HEK293 (cell line): ENCODE results near the gene ZNF578.

Experiments used
- CTCF ChIA-PET: fragments of 350-600 bp; formaldehyde crosslinking; extraction: SDS; loops from one replicate; lab custom pipeline; 2021; ENCODE audit warnings: antibody characterized with exemption; lab: Yijun Ruan, JAX
- POLR2A ChIA-PET: fragments of 300-600 bp; formaldehyde crosslinking; extraction: SDS; loops from one replicate; lab custom pipeline; 2020; ENCODE audit warnings: antibody characterized with exemption, inconsistent platforms; lab: Yijun Ruan, JAX
- H3K27ac ChIP-seq: fragments of 200-500 bp; sonication (Bioruptor generic); 2 replicates; pipeline ENCODE4 v1.5.1; 2014; ENCODE audit warnings: low read depth, low read length, control low read depth, inconsistent platforms; ENCODE audit errors: extremely low read depth
- H3K36me3 ChIP-seq, 2 experiments: fragments of 200-500 bp in 1 of 2; sonication (Bioruptor generic) in 1 of 2; 1 replicate in 1 of 2; 2 replicates in 1 of 2; pipeline ENCODE4 v1.5.1; 2014 to 2017; ENCODE audit warnings: inconsistent platforms in 2 of 2, low read length in 2 of 2; ENCODE audit not compliant: control insufficient read depth in 2 of 2, insufficient read depth in 1 of 2
- H3K4me1 ChIP-seq: fragments of 200-500 bp; sonication (Bioruptor generic); 2 replicates; pipeline ENCODE4 v1.5.1; 2014; ENCODE audit warnings: mild to moderate bottlenecking, low read length, inconsistent platforms; ENCODE audit not compliant: control insufficient read depth, insufficient read depth
- H3K4me3 ChIP-seq: 2 replicates; pipeline ENCODE4 v1.5.1; 2011; ENCODE audit warnings: low read depth, mild to moderate bottlenecking, control low read depth, low read length, moderate library complexity
- H3K9me3 ChIP-seq: fragments of 200-500 bp; sonication (Bioruptor generic); 2 replicates; pipeline ENCODE4 v1.5.1; 2014; ENCODE audit warnings: low read depth, low read length, inconsistent platforms; ENCODE audit not compliant: control insufficient read depth, insufficient read depth
- AEBP2 ChIP-seq: fragments of 450-650 bp; formaldehyde crosslinking; IDR thresholded peaks from 2 replicates; pipeline ENCODE4 v1.5.1; 2016; ENCODE audit warnings: missing biosample characterization, missing genetic modification characterization, borderline replicate concordance
- GFI1B ChIP-seq: fragments of 450-650 bp; formaldehyde crosslinking; IDR thresholded peaks from 2 replicates; pipeline ENCODE4 v1.5.1; 2016; ENCODE audit warnings: missing biosample characterization, missing genetic modification characterization
- PBX3 ChIP-seq: sonication (generic); formaldehyde crosslinking; IDR thresholded peaks from 2 replicates; pipeline ENCODE4 v1.8.1; 2022; ENCODE audit warnings: mild to moderate bottlenecking, moderate library complexity, missing genetic modification reagents
- PRDM2 ChIP-seq: fragments of 450-650 bp; formaldehyde crosslinking; IDR thresholded peaks from 2 replicates; pipeline ENCODE4 v1.5.1; 2016; ENCODE audit warnings: missing biosample characterization, missing genetic modification characterization, borderline replicate concordance
- REPIN1 ChIP-seq: fragments of 450-650 bp; formaldehyde crosslinking; IDR thresholded peaks from 2 replicates; pipeline ENCODE4 v1.5.1; 2017; ENCODE audit warnings: missing biosample characterization, missing genetic modification characterization, low read depth
- SCRT1 ChIP-seq: fragments of 450-650 bp; formaldehyde crosslinking; IDR thresholded peaks from 2 replicates; pipeline ENCODE4 v1.5.1; 2016; ENCODE audit warnings: missing biosample characterization, missing genetic modification characterization, borderline replicate concordance
- TCF7L2 ChIP-seq: IDR thresholded peaks from 2 replicates; pipeline ENCODE4 v1.6.1; 2011; ENCODE audit warnings: low read depth, mild to moderate bottlenecking, inconsistent platforms, low read length, moderate library complexity, borderline replicate concordance
- ZBTB20 ChIP-seq: fragments of 450-650 bp; formaldehyde crosslinking; IDR thresholded peaks from 2 replicates; pipeline ENCODE4 v1.5.1; 2016; ENCODE audit warnings: missing biosample characterization, missing genetic modification characterization
- ZBTB26 ChIP-seq: fragments of 450-650 bp; formaldehyde crosslinking; optimal IDR thresholded peaks from 2 replicates; pipeline ENCODE3; 2016; ENCODE audit warnings: missing biosample characterization, mild to moderate bottlenecking, missing genetic modification characterization
- ZFP3 ChIP-seq: fragments of 450-650 bp; formaldehyde crosslinking; IDR thresholded peaks from 2 replicates; pipeline ENCODE4 v1.5.1; 2016; ENCODE audit warnings: low read depth, missing biosample characterization, missing genetic modification characterization
- ZFP41 ChIP-seq: fragments of 450-650 bp; formaldehyde crosslinking; IDR thresholded peaks from 2 replicates; pipeline ENCODE4 v1.5.1; 2016; ENCODE audit warnings: missing biosample characterization, missing genetic modification characterization, borderline replicate concordance
- ZIC2 ChIP-seq: fragments of 450-650 bp; formaldehyde crosslinking; IDR thresholded peaks from 2 replicates; pipeline ENCODE4 v1.5.1; 2016; ENCODE audit warnings: missing biosample characterization, missing genetic modification characterization
- ZNF148 ChIP-seq: fragments of 450-650 bp; formaldehyde crosslinking; IDR thresholded peaks from 2 replicates; pipeline ENCODE4 v1.5.0; 2017; ENCODE audit warnings: missing biosample characterization, missing genetic modification characterization, borderline replicate concordance
- ZNF311 ChIP-seq: fragments of 450-650 bp; formaldehyde crosslinking; IDR thresholded peaks from 2 replicates; pipeline ENCODE4 v1.5.1; 2017; ENCODE audit warnings: missing biosample characterization, missing genetic modification characterization, borderline replicate concordance
- ZNF335 ChIP-seq: fragments of 450-650 bp; formaldehyde crosslinking; conservative IDR thresholded peaks from 2 replicates; pipeline ENCODE4 v1.5.1; 2016; ENCODE audit warnings: missing biosample characterization, missing genetic modification characterization
- ZNF600 ChIP-seq: fragments of 450-650 bp; formaldehyde crosslinking; IDR thresholded peaks from 2 replicates; pipeline ENCODE4 v1.5.1; 2016; ENCODE audit warnings: missing biosample characterization, missing genetic modification characterization
- ZNF747 ChIP-seq: fragments of 450-650 bp; formaldehyde crosslinking; IDR thresholded peaks from 2 replicates; pipeline ENCODE4 v1.5.1; 2016; ENCODE audit warnings: missing biosample characterization, missing genetic modification characterization
- ZNF768 ChIP-seq: fragments of 450-650 bp; formaldehyde crosslinking; IDR thresholded peaks from 2 replicates; pipeline ENCODE4 v1.5.1; 2018; ENCODE audit warnings: missing biosample characterization, mild to moderate bottlenecking, missing genetic modification characterization

ZNF578 gene

GRCh38 chr19:52524086-52524485 lies 70.7 kb downstream of the ZNF578 start:
- Histone ChIP-seq H3K36me3 (no peaks in the 10 kb centered on the region), H3K9me3 (no peaks in the 10 kb centered on the region; the same call in 1 of the 2 replicates), H3K4me3 (no peak overlapping the region), H3K27ac (no peak overlapping the region), H3K4me1 (no peaks in the 10 kb centered on the region)
- CTCF ChIA-PET = no interaction called here
- TF ChIP-seq SCRT1 (tag by site-specific recombination) (no peak), AEBP2 (tag by site-specific recombination) (no peak), GFI1B (tag by site-specific recombination) (no peak), REPIN1 (no peak), PBX3 (CRISPR knock-in tag) (no peak), ZNF747 (tag by site-specific recombination) (no peak), ZNF600 (tag by site-specific recombination) (no peak), ZNF311 (tag by site-specific recombination) (no peak), ZIC2 (no peak), ZNF148 (tag by site-specific recombination) (no peak), ZNF768 (no peak), ZBTB20 (tag by site-specific recombination) (no peak), ZFP3 (no peak), ZFP41 (tag by site-specific recombination) (no peak), ZNF335 (tag by site-specific recombination) (no peak), TCF7L2 (no peak), ZBTB26 (tag by site-specific recombination) (no peak), PRDM2 (no peak)
- POLR2A ChIA-PET = no interaction called here
